ENCODE data around the gene RNU1-4.
"Not testable (repeated sequence)": the region's sequence is repeated elsewhere in the genome, so short reads cannot be mapped to it uniquely, and the experiment has no call there.

Gene RNU1-4

GRCh38 chr1:16770896-16771446 lies 30.7 kb downstream of the RNU1-4 start:
- not testable (repeated sequence) for DNase-seq

GRCh38 chr1:16772275-16773204 lies 32.2 kb downstream of the RNU1-4 start:
- not testable (repeated sequence) for DNase-seq

DNA sequence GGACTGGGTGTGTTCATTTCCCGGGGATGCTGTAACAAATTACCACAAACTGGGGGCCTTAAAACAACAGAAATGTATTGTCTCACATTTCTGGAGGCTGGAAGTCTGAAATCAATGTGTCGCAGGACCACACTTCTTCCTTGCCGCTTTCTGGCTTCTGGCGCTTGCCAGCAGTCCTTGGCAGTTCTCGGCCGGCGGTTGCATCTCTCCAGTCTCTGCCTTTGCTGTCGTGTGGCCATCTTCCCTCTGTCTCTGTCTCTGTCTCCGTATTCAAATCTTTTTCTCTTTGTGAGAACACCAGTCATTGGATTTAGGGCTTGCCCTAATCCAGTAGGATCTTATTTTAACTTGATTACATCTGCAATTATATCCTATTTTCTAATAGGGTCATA lies 32.9 kb downstream of the RNU1-4 start:
- DNase-seq = not testable (repeated sequence)

GRCh38 chr1:16773723-16774122 lies 33.4 kb downstream of the RNU1-4 start:
- not testable (repeated sequence) for DNase-seq

DNA sequence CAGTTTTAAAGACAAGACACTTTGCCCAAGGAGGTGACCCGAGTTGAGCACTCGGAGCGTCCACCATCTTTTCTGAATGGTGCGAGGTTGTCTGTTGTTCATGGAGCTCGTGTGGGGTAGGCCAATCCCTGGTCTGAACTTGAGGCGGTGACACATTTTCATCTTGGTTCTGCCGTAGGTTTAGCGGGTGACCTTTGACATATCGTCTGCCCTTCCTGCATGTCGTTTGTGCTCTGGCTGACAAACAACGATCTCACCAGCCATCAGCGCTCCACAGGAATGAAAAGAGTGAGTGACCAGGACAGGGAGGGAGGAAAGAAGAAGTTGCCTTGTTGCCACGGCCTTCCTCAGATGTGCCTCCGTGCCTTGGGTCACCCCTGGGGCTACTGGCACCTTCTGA lies 34.5 kb downstream of the RNU1-4 start:
- DNase-seq = not testable (repeated sequence)

- DNase-seq = not testable (repeated sequence)
Measured at GRCh38 chr1:16775290-16775689, 35.0 kb downstream of the RNU1-4 start.

- not testable (repeated sequence) for DNase-seq
Measured at GRCh38 chr1:16776248-16776647, 35.9 kb downstream of the RNU1-4 start.

DNA sequence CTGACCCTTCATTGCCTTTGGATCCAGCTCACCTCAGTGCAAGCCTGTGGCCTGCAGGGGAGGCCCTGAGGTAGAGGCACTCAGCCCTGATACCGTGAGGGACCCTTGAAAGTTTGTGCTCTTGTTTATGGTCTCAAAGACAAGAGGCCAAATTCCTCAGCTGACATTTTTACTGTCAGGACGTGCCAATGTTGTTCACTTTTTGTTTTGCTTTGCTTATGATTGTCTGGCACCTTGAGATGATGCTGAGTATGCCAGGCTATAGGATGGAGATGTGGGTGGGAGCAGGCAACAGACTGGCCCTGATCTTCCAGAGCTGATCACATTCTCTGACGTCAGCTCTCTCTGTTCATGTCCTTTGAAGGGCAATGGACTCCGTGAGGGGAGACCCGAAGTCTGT lies 36.5 kb downstream of the RNU1-4 start:
- DNase-seq = not testable (repeated sequence)

DNA sequence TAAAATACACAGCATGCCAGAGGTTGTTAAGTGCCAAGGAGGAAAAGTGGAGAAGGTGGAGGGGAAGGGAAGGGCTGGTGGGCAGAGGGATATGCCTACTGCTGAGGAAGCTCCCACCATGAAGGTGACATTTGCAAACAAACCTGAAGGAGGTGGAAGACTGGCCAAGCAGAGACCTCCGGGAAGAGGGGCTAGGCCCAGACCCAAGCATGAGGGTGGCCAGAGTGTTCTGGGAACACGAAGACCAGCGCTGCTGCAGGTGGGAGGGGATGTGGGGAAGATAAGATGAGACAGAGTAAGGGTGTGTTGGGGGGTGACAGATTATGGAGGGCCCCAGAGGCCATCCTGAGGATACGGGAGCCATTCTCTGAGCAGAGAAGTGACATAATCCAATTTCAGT lies 37.5 kb downstream of the RNU1-4 start:
- not testable (repeated sequence) for DNase-seq

- DNase-seq = not testable (repeated sequence)
Measured at GRCh38 chr1:16779525-16779924, 39.2 kb downstream of the RNU1-4 start.

DNA sequence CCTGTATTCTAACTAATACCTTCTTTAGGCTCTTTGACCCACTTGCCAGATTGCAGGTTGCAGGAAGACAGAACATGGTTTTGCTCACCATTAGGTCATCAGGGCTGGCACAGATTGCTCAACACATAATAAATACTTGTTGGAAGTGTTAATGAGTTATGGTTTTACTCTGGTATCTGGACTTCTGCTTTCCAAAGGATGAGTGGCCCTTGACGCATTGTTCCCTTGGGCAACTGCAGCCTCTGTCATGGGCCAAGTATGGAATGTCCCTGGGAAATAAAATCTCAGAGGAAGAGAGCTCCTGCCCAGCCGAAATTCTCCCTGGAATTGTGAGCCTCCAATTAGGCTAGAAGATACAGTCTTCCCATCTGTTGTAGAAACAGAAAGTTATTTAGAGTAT lies 40.7 kb downstream of the RNU1-4 start:
- DNase-seq = not testable (repeated sequence)

- DNase-seq = not testable (repeated sequence)
Measured at GRCh38 chr1:16781625-16782024, 41.3 kb downstream of the RNU1-4 start.

- not testable (repeated sequence) for DNase-seq
Measured at GRCh38 chr1:16784955-16785354, 44.6 kb downstream of the RNU1-4 start.

DNA sequence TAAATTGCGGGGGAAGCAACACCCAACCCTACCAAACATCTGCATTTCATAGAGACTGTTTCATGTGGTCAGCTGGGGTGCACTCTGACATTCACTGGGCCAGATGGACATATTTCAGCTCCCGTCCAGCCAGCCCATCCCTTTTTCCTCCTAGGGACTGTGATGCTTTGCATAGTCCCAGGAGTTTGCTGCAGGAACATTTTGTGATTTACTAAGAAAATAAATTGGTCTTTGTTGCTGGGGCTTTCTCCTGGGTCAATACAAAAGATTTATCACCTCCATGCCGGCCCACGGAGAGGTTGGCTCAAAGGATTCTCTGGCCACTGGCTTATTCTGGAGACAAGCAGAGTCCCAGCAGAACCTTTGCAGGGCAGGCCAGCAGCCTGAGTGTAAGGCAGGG lies 46.0 kb downstream of the RNU1-4 start:
- DNase-seq = not testable (repeated sequence)

GRCh38 chr1:16787175-16787574 lies 46.9 kb downstream of the RNU1-4 start:
- DNase-seq = not testable (repeated sequence)

- DNase-seq = not testable (repeated sequence)
Measured at GRCh38 chr1:16787711-16788110, 47.4 kb downstream of the RNU1-4 start.
